Body of pancreas (tissue), 4 donors: ENCODE data around the gene MYMX.

Experiments used
- CTCF ChIP-seq, 7 experiments: fragments of 450-650 bp in 4 of 7; fragments of 200-600 bp in 3 of 7; sonication (generic) in 3 of 7; IDR thresholded peaks; one replicate each; pipeline ENCODE4 v1.5.1; 2016 to 2019; ENCODE audit warnings: antibody characterized with exemption in 7 of 7
- POLR2A ChIP-seq, 3 donors: fragments of 450-650 bp; IDR thresholded peaks; one replicate each; pipeline ENCODE4 v1.6.1; 2016; ENCODE audit warnings: antibody characterized with exemption in 3 of 3, mild to moderate bottlenecking in 2 of 3

GRCh38 chr6:44237021-44237812 lies 20.5 kb downstream of the MYMX start:
- TF ChIP-seq CTCF (IDR thresholded peaks at IDR 0.05) = peak in 2 of 7 experiments; percentile 14 to 21
- peak; percentile 58 to 87 (median 87) for TF ChIP-seq POLR2A (IDR thresholded peaks at IDR 0.05)
